Activated T-cell treated with anti-CD3 and anti-CD28 coated beads for 48 hours (primary cell): Measurements from ENCODE around the gene CCDC167.

Experiments used
- DNase-seq: peaks from one replicate; pipeline ENCODE4 v3.0.0-alpha.2; 2020; ENCODE audit warnings: low read depth

The CCDC167 gene

GRCh38 chr6:37528541-37528940 lies 28.8 kb upstream of the CCDC167 start:
- no peak for DNase-seq

- no peak for DNase-seq
Measured at GRCh38 chr6:37525460-37526357, 26.0 kb upstream of the CCDC167 start.

GRCh38 chr6:37524970-37525318 lies 25.3 kb upstream of the CCDC167 start:
- DNase-seq = no peak

GRCh38 chr6:37524025-37524969 lies 24.6 kb upstream of the CCDC167 start:
- no peak for DNase-seq

GRCh38 chr6:37523412-37523811 lies 23.7 kb upstream of the CCDC167 start:
- no peak for DNase-seq

GRCh38 chr6:37522836-37523235 lies 23.1 kb upstream of the CCDC167 start:
- no peak for DNase-seq

GRCh38 chr6:37521674-37522073 lies 22.0 kb upstream of the CCDC167 start:
- no peak for DNase-seq

GRCh38 chr6:37520926-37521325 lies 21.2 kb upstream of the CCDC167 start:
- no peak for DNase-seq

- DNase-seq = no peak
Measured at GRCh38 chr6:37519461-37519860, 19.8 kb upstream of the CCDC167 start.

GRCh38 chr6:37518116-37518515 lies 18.4 kb upstream of the CCDC167 start:
- DNase-seq = no peak

- peak; percentile 58 for DNase-seq
Measured at GRCh38 chr6:37517411-37517812, 17.7 kb upstream of the CCDC167 start.

- DNase-seq = no peak
Measured at GRCh38 chr6:37516920-37517405, 17.3 kb upstream of the CCDC167 start.

- DNase-seq = peak; percentile 77
Measured at GRCh38 chr6:37516076-37516919, 16.6 kb upstream of the CCDC167 start.

- no peak for DNase-seq
Measured at GRCh38 chr6:37515712-37516075, 16.0 kb upstream of the CCDC167 start.

- no peak for DNase-seq
Measured at GRCh38 chr6:37514837-37515236, 15.1 kb upstream of the CCDC167 start.

GRCh38 chr6:37514321-37514771 lies 14.7 kb upstream of the CCDC167 start:
- no peak for DNase-seq

GRCh38 chr6:37513576-37513975 lies 13.9 kb upstream of the CCDC167 start:
- no peak for DNase-seq

GRCh38 chr6:37513155-37513554 lies 13.5 kb upstream of the CCDC167 start:
- DNase-seq = no peak

- no peak for DNase-seq
Measured at GRCh38 chr6:37512400-37513011, 12.8 kb upstream of the CCDC167 start.

GRCh38 chr6:37511910-37512399 lies 12.3 kb upstream of the CCDC167 start:
- no peak for DNase-seq

GRCh38 chr6:37511201-37511600 lies 11.5 kb upstream of the CCDC167 start:
- no peak for DNase-seq
